Mesenchymal stem cell (in vitro differentiated cells and primary cell): ENCODE measurements around the gene THTPA.

Source experiments
- DNase-seq: peaks from one replicate; pipeline ENCODE4 v3.0.0-alpha.2; 2013
- H2AFZ ChIP-seq: one replicate; pipeline ENCODE4 v1.6.1; 2013; ENCODE audit warnings: low read depth, mild to moderate bottlenecking, control low read depth, inconsistent platforms, low read length, moderate library complexity
- H2AK5ac ChIP-seq: 2 replicates; pipeline ENCODE4 v1.6.1; 2013; ENCODE audit warnings: low read length, moderate library complexity, mild to moderate bottlenecking, inconsistent platforms; ENCODE audit not compliant: severe bottlenecking
- H2BK120ac ChIP-seq: one replicate; pipeline ENCODE4 v1.6.1; 2013; ENCODE audit warnings: low read depth, mild to moderate bottlenecking, inconsistent platforms, low read length, moderate library complexity
- H2BK12ac ChIP-seq, 2 experiments: one replicate each; pipeline ENCODE4 v1.6.1; 2013; ENCODE audit warnings: inconsistent platforms in 2 of 2, low read length in 2 of 2, mild to moderate bottlenecking in 2 of 2, moderate library complexity in 2 of 2, control low read depth in 1 of 2
- H2BK15ac ChIP-seq: one replicate; pipeline ENCODE4 v1.6.1; 2013; ENCODE audit warnings: mild to moderate bottlenecking, low read depth, inconsistent platforms; ENCODE audit not compliant: poor library complexity, severe bottlenecking
- H2BK5ac ChIP-seq: 2 replicates; pipeline ENCODE4 v1.6.1; 2013; ENCODE audit warnings: low read depth, mild to moderate bottlenecking, low read length, control low read depth, inconsistent platforms; ENCODE audit not compliant: poor library complexity, severe bottlenecking
- H3K14ac ChIP-seq, 2 experiments: one replicate each; pipeline ENCODE4 v1.6.1; 2013; ENCODE audit warnings: inconsistent platforms in 2 of 2, low read length in 2 of 2, control low read depth in 1 of 2, mild to moderate bottlenecking in 1 of 2, moderate library complexity in 1 of 2
- H3K18ac ChIP-seq, 2 experiments: one replicate each; pipeline ENCODE4 v1.6.1; 2013; ENCODE audit warnings: inconsistent platforms in 2 of 2, low read length in 2 of 2, control low read depth in 1 of 2, low read depth in 1 of 2, mild to moderate bottlenecking in 1 of 2
- H3K23ac ChIP-seq, 2 experiments: one replicate each; pipeline ENCODE4 v1.6.1; 2013; ENCODE audit warnings: inconsistent platforms in 2 of 2, low read length in 2 of 2, mild to moderate bottlenecking in 2 of 2, moderate library complexity in 2 of 2, control low read depth in 1 of 2
- H3K27ac ChIP-seq: 2 replicates; pipeline ENCODE4 v1.5.1; 2013; ENCODE audit warnings: mild to moderate bottlenecking, moderate library complexity, low read length, control low read depth, inconsistent platforms; ENCODE audit not compliant: poor library complexity, severe bottlenecking
- H3K27me3 ChIP-seq, 2 experiments: 2 replicates each; pipeline versions ENCODE4 v1.6.1 to v1.7.0; 2013; ENCODE audit warnings: low read length in 2 of 2, mild to moderate bottlenecking in 2 of 2, moderate library complexity in 2 of 2, control low read depth in 1 of 2, inconsistent platforms in 1 of 2; ENCODE audit not compliant: control insufficient read depth in 1 of 2, insufficient read depth in 1 of 2
- H3K36me3 ChIP-seq, 2 experiments: 2 replicates each; pipeline versions ENCODE4 v1.6.1 to v1.7.0; 2013; ENCODE audit warnings: low read length in 2 of 2, control low read depth in 1 of 2, inconsistent platforms in 1 of 2, low read depth in 1 of 2, mild to moderate bottlenecking in 1 of 2; ENCODE audit not compliant: insufficient read depth in 2 of 2, control insufficient read depth in 1 of 2
- H3K4ac ChIP-seq, 2 experiments: one replicate each; pipeline ENCODE4 v1.6.1; 2013; ENCODE audit warnings: inconsistent platforms in 2 of 2, low read length in 2 of 2, mild to moderate bottlenecking in 2 of 2, moderate library complexity in 2 of 2, control low read depth in 1 of 2, low read depth in 1 of 2
- H3K4me1 ChIP-seq: 2 replicates; pipeline ENCODE4 v1.6.1; 2013; ENCODE audit warnings: low read depth, low read length, control low read depth; ENCODE audit not compliant: control insufficient read depth, insufficient read depth
- H3K4me2 ChIP-seq: 2 replicates; pipeline ENCODE4 v1.6.1; 2013; ENCODE audit warnings: low read length, mild to moderate bottlenecking, inconsistent platforms; ENCODE audit not compliant: poor library complexity, severe bottlenecking
- H3K4me3 ChIP-seq, 2 experiments: 2 replicates each; pipeline versions ENCODE4 v1.5.1 to v1.7.0; 2013; ENCODE audit warnings: low read length in 2 of 2, mild to moderate bottlenecking in 2 of 2, control low read depth in 1 of 2, low read depth in 1 of 2; ENCODE audit not compliant: insufficient read depth in 1 of 2
- H3K79me1 ChIP-seq: replicated peaks from 2 replicates; pipeline ENCODE4 v1.6.1; 2013; ENCODE audit warnings: mild to moderate bottlenecking, control low read depth, low read length, inconsistent platforms; ENCODE audit not compliant: poor library complexity, severe bottlenecking
- H3K9ac ChIP-seq: 2 replicates; pipeline ENCODE4 v1.7.0; 2013; ENCODE audit warnings: mild to moderate bottlenecking, low read length, moderate library complexity
- H3K9me3 ChIP-seq: 2 replicates; pipeline ENCODE4 v1.7.0; 2013; ENCODE audit warnings: mild to moderate bottlenecking, low read length; ENCODE audit not compliant: control insufficient read depth
- H4K8ac ChIP-seq: one replicate; pipeline ENCODE4 v1.6.1; 2013; ENCODE audit warnings: inconsistent platforms, mild to moderate bottlenecking, low read length, moderate library complexity
- H4K91ac ChIP-seq: one replicate; pipeline ENCODE4 v1.6.1; 2013; ENCODE audit warnings: mild to moderate bottlenecking, low read length, inconsistent platforms
- WGBS: methylation state at CpG from one replicate; pipeline ENCODE4 v1.1.7; 2013; ENCODE audit warnings: mixed read lengths; 5-methylcytosine and 5-hydroxymethylcytosine counted together

The THTPA gene

DNA sequence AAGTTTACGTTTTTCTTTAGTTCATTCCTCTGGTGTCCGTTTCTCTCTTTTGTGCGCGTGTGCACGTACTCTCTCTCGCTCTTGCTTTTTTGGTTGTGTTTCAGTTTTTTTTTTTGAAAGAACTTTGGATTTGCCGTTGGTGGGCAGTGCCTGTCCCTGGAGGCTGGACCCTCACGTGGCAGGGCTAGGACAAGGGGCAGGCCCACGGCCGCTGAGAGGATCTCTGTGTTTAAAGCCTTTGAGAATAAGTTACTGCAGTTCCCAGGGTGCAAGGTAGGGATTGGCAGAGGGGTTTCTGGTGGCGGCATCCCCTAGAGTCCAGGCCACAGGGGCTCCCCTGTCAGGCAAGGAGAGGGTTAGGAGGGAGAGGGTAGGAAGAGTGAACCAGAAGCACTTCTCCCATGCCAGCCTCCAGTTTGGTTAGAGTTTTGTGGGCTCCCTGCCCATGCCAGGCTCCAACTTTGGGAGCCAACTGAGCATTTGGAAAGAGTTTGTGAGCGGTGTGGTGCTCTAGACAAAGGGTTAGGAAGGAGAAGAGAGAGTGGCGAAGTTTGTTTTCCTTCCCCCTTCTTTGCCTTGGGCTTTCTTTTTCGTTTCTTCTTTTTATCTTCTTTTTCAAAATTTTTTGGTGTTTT lies 35.1 kb upstream of the THTPA start:
- Histone ChIP-seq H2BK12ac (no peak overlapping the region), H3K27ac (no peak overlapping the region), H4K8ac (no peak overlapping the region), H3K4ac (no peak overlapping the region), H4K91ac (no peak overlapping the region), H3K27me3 (no peaks in the 10 kb centered on the region), H2BK120ac (no peak overlapping the region), H3K36me3 (peaks cover 0 to 32% of the 10 kb centered on the region in 2 experiments), H3K4me3 (no peak overlapping the region), H3K9ac (no peak overlapping the region), H2BK15ac (no peak overlapping the region), H3K4me1 (peaks cover 4% of the 10 kb centered on the region), H2AFZ (no peak overlapping the region), H3K14ac (no peak overlapping the region), H3K9me3 (no peaks in the 10 kb centered on the region), H3K23ac (no peak overlapping the region), H3K79me1 (no peaks in the 10 kb centered on the region), H3K4me2 (no peak overlapping the region), H2AK5ac (no peak overlapping the region), H2BK5ac (no peak overlapping the region), H3K18ac (no peak overlapping the region)
- WGBS: 85% methylated on average over 14 of the region's 14 CpGs
- no peak for DNase-seq

DNA sequence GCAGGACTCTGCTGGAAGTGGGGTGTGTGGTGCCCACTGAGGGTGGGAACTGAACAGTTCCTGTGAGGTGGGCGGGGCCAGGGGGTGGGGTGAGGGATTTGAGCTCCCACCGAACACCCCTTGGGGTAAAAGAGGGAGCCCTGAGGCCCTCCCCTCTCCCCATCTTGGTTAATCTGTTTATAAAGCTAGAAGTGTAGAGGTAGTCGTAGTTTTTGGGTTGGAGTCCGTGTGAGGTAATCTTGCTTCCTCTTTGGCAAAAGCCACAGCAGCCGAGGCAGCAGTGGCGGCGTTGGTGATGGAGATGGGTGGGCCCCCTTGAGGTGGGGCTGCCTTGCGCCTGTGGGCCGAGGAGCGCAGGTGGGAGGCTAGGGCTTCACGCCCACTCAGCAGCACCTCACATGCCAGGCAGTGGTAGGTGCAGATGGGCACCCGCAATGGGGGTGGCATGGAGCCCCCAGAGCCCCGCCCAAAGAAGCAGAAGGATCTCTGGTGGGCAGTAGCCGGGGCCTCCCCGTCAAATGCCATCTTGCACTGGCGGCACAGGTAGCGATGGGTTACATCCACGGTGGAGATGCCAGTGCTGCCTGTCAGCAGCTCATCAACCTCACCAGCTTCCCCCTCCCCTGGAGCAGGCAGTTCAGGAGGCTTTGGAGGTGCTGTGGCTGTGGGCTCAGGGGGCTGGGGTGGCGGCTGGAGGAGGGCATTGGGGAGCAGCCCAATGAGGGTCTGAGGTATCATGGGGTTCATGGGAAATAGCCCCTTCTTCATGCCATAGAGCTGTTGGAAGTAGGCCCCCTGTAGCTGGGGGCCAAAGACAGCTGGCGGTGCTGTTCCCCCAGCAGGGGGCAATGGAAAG lies 34.1 kb upstream of the THTPA start:
- Histone ChIP-seq H3K4me3 (no peak overlapping the region), H4K91ac (no peak overlapping the region), H2BK15ac (no peak overlapping the region), H3K9me3 (no peaks in the 10 kb centered on the region), H3K9ac (no peak overlapping the region), H3K4me1 (peaks cover 4% of the 10 kb centered on the region), H3K4me2 (no peak overlapping the region), H3K18ac (no peak overlapping the region), H2AK5ac (no peak overlapping the region), H3K79me1 (no peaks in the 10 kb centered on the region), H2BK5ac (no peak overlapping the region), H3K23ac (no peak overlapping the region), H3K4ac (no peak overlapping the region), H2BK12ac (no peak overlapping the region), H3K14ac (no peak overlapping the region), H3K27ac (no peak overlapping the region), H2AFZ (no peak overlapping the region), H2BK120ac (no peak overlapping the region), H3K27me3 (no peaks in the 10 kb centered on the region), H3K36me3 (peaks cover 0 to 39% of the 10 kb centered on the region in 2 experiments), H4K8ac (no peak overlapping the region)
- no peak for DNase-seq
- 97% methylated on average over 16 of the region's 20 CpGs for WGBS

GRCh38 chr14:23522643-23523198 lies 33.4 kb upstream of the THTPA start:
- H3K4me1 ChIP-seq: peaks cover 6% of the 10 kb centered on the region
- H3K14ac ChIP-seq: no peak overlapping the region
- no peak overlapping the region for H2AK5ac ChIP-seq
- H3K9ac ChIP-seq: no peak overlapping the region
- H3K4ac ChIP-seq: no peak overlapping the region
- H2BK15ac ChIP-seq: no peak overlapping the region
- H3K18ac ChIP-seq: no peak overlapping the region
- no peak overlapping the region for H3K27ac ChIP-seq
- no peak overlapping the region for H2AFZ ChIP-seq
- H3K4me3 ChIP-seq: no peak overlapping the region
- H3K36me3 ChIP-seq: peaks cover 0 to 44% of the 10 kb centered on the region in 2 experiments
- WGBS: 84% methylated on average over 1 of the region's 9 CpGs
- H3K79me1 ChIP-seq: no peaks in the 10 kb centered on the region
- H2BK120ac ChIP-seq: no peak overlapping the region
- no peaks in the 10 kb centered on the region for H3K27me3 ChIP-seq
- H4K91ac ChIP-seq: no peak overlapping the region
- no peak for DNase-seq
- H2BK12ac ChIP-seq: no peak overlapping the region
- no peak overlapping the region for H3K4me2 ChIP-seq
- no peak overlapping the region for H3K23ac ChIP-seq
- no peak overlapping the region for H2BK5ac ChIP-seq
- H3K9me3 ChIP-seq: no peaks in the 10 kb centered on the region
- no peak overlapping the region for H4K8ac ChIP-seq
